ENCODE data around the gene FAIM.

GRCh38 chr3:138657508-138657907 is 48.9 kb downstream of the FAIM start:
- no peak for TF ChIP-seq CTCF (IDR thresholded peaks at IDR 0.05; ENCODE audit: extremely low read depth in 1 of 2, insufficient read depth in 1 of 2, low read depth in 1 of 2, low read length in 2 of 2)
- TF ChIP-seq EZH2 (IDR thresholded peaks at IDR 0.05; ENCODE audit: borderline replicate concordance, low read depth, low read length, severe bottlenecking): no peak

Measured in endothelial cell of umbilical vein (primary cell).